ENCODE measurements around the gene ELMO2.

Gene ELMO2

GRCh38 chr20:46374383-46374782, 32.0 kb downstream of the ELMO2 start:
- DNase-seq (ENCODE audit: low read depth in 2 of 2): no peak
- no peak for TF ChIP-seq CTCF (IDR thresholded peaks at IDR 0.05; ENCODE audit: low read depth, low read length)
- no peak overlapping the region for H3K4me3 ChIP-seq (replicated peaks in 1 of 2; ENCODE audit: low read depth in 2 of 2, low read length in 2 of 2)

GRCh38 chr20:46371656-46372055, 34.8 kb downstream of the ELMO2 start:
- H3K4me3 ChIP-seq (replicated peaks in 1 of 2; ENCODE audit: low read depth in 2 of 2, low read length in 2 of 2): no peak overlapping the region
- TF ChIP-seq CTCF (IDR thresholded peaks at IDR 0.05; ENCODE audit: low read depth, low read length): no peak
- peak; percentile 45 to 88 for DNase-seq (ENCODE audit: low read depth in 2 of 2)

GRCh38 chr20:46368902-46369268, 37.5 kb downstream of the ELMO2 start:
- DNase-seq (ENCODE audit: low read depth in 2 of 2): peak in 1 of 2 donors; percentile 22
- no peak overlapping the region for H3K4me3 ChIP-seq (replicated peaks in 1 of 2; ENCODE audit: low read depth in 2 of 2, low read length in 2 of 2)
- TF ChIP-seq CTCF (IDR thresholded peaks at IDR 0.05; ENCODE audit: low read depth, low read length): no peak

- TF ChIP-seq CTCF (IDR thresholded peaks at IDR 0.05; ENCODE audit: low read depth, low read length): no peak
- DNase-seq (ENCODE audit: low read depth in 2 of 2): no peak
- no peak overlapping the region for H3K4me3 ChIP-seq (replicated peaks in 1 of 2; ENCODE audit: low read depth in 2 of 2, low read length in 2 of 2)
Measured at GRCh38 chr20:46367967-46368901, 38.2 kb downstream of the ELMO2 start.

- TF ChIP-seq CTCF (IDR thresholded peaks at IDR 0.05; ENCODE audit: low read depth, low read length): no peak
- DNase-seq (ENCODE audit: low read depth in 2 of 2): no peak
- no peak overlapping the region for H3K4me3 ChIP-seq (replicated peaks in 1 of 2; ENCODE audit: low read depth in 2 of 2, low read length in 2 of 2)
Measured at GRCh38 chr20:46367234-46367633, 39.2 kb downstream of the ELMO2 start.

GRCh38 chr20:46366826-46367225, 39.6 kb downstream of the ELMO2 start:
- no peak for DNase-seq (ENCODE audit: low read depth in 2 of 2)
- TF ChIP-seq CTCF (IDR thresholded peaks at IDR 0.05; ENCODE audit: low read depth, low read length): no peak
- H3K4me3 ChIP-seq (replicated peaks in 1 of 2; ENCODE audit: low read depth in 2 of 2, low read length in 2 of 2): no peak overlapping the region

Measured in cardiac fibroblast (primary cell).